Activated CD8-positive, alpha-beta memory T cell treated with anti-CD3 and anti-CD28 coated beads for 36 hours (primary cell): ENCODE data around the gene GATAD2A. TPM values are rescaled to one million over a fixed set of nuclear protein-coding genes. Genes with fewer than 3 reads are reported as not detected.

Experiments
- CTCF ChIA-PET: fragments of 350-600 bp; sonication (Branson Sonifier 250); formaldehyde crosslinking; loops from one replicate; lab custom pipeline; 2021; ENCODE audit warnings: antibody characterized with exemption; lab: Charles Lee
- POLR2A ChIA-PET: fragments of 350-600 bp; sonication (Branson Sonifier 250); formaldehyde crosslinking; loops from one replicate; lab custom pipeline; 2021; ENCODE audit warnings: antibody characterized with exemption; lab: Charles Lee
- total RNA-seq, 2 experiments: library from RNA; stranded (reverse); gene quantifications; one replicate each; pipeline ENCODE4 v1.2.3, GENCODE V29; 2021

Gene GATAD2A
- total RNA-seq, 2 experiments from 2014 or later, result 188 TPM

DNA sequence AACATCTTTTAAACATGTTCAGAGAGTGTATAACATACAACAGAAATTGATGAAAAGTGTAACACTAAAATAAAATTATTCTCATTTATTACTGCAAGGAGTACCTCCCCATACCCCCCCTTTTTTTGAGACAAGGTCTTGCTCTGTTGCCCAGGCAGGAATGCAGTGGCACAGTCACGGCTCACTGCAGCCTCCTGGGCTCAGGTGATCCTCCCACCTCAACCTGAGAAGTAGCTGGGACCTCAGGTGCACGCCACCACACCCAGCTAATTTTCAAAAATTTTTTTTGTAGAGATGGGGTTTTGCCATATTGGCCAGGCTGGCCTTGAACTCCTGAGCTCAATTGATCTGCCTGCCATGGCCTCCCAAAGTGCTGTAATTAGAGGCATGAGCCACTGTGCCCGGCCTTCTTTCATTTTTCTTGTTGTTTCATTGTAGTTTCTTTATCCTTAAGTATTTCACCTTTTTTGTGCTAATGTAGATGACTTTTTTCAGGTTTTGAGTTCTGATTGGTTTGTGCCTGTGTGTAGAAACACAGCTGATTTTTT, 28.3 kb downstream of the GATAD2A start:
- CTCF ChIA-PET, result interaction anchor here (0.5 to 1.3 kb wide), 3 partner anchors 14 to 56 kb away, joined by 3 read pairs; no protein-coding TSS in a partner anchor
- POLR2A ChIA-PET, result interaction anchor here (0.6 kb wide), 1 partner anchor 41 kb away, joined by 4 read pairs; no protein-coding TSS in a partner anchor

DNA sequence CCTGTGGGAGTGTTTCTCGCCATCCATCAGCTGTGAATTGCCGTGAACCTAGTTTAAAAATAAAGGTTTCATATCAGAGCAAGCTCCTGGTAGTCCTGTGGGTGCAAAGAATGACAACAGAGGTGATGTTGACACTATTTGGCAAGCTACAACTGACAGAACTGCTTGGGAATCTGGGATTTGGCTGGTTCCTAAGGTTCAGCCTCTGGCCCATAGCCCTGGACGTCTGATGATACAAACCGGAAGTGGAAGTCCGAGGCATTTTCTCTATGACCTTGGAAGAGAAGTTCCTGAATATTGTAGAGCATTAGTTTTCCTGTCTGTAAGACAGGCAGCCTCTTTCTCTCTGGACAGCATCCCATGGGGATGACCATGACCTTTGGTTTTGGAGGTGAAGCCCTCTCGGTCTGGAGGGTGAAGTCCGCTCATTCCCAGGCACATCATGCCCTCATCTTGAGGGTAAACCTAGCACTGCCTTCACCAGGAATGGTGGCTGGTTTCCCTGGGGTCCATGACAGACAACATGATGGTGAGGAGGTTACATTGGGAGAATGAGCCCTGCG, 29.1 kb downstream of the GATAD2A start:
- ChIA-PET CTCF (interaction anchor here (1.1 to 1.3 kb wide), 2 partner anchors 45 to 55 kb away, joined by 3 read pairs; no protein-coding TSS in a partner anchor), POLR2A (no interaction called here)

DNA sequence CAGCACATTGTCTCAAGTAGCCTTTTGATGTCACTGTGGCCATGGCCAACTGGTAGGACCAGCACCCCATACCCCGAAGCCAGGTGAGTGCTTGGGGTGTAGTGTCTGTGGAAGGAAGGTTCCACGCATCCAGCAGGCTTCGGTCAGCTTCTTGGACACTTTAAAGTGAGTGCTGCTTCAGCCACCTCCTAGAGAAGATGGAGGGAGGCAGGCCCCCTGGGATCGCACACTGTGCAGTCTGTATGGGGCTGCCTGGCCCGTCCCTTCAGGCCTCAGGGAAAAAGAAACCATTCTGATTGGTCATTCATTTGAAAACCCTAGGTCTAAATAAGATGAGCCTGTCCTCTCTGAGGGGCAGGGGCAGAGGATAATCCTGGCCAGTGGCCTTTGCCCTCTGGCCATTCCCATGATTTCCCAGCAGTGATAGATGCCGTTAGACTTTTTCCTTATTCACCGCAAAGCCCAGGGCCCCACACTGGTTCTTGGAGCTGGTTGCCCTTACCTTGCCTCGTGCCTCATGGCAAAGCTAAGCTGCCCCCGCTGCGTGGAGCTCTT, 30.7 kb downstream of the GATAD2A start:
- ChIA-PET POLR2A (interaction anchor here (0.6 kb wide), 1 partner anchor 8 kb away, joined by 3 read pairs; no protein-coding TSS in a partner anchor), CTCF (no interaction called here)

DNA sequence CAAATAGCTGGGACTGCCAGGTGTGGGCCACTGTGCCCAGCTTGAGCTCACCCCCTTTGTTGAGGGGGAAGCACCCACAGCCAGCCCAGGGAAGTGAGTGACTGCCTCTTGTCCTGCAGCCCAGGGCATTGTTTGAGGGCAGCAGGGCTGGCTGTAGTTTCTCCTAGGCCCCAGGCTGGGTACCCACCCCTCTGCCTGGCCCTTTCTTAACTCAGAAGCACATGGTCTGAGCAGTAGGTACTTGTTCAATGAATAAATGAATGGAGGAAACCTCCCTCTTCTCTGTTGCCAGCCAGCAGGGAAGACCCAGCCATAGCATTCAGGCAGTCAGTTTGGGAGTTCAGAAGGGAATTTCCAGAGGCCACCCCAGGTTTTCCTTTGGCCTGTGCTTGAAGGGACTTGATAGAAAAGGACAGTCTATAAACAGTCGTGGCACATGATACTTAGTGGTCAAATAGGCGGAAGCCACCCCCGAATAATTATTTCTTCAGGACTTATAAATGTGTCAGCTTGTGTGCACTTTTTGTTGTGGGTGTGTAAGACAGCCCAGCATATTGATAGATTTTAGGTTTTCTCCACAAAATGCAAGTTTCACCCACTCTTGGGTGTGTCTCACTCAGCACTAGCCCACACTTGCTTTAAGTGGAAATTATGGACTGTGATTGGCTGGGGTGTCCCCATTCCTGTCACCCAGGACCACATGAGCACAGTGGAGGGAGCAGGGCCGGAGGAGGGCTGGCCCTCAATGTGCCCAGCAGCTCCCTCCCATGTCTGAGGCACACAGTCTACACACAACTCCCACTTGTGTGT, 33.1 kb downstream of the GATAD2A start:
- POLR2A ChIA-PET, result no interaction called here

DNA sequence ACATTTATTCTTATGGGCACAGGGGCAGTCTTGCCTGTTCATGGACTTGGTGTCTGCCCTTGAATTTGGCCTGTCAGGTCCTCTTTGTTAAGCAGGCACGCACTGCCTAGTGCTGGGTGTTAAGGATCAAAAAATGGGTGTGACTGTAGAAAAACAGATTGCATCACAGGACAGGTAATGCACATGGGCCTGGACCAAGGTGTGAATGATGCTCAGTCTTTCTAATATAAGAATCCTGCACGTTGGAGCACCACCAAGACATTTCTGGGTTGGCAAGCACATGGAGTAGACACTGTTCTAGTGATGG, 33.7 kb downstream of the GATAD2A start:
- CTCF ChIA-PET, result no interaction called here
- POLR2A ChIA-PET, result no interaction called here

More for the DNA sequence above, 33.1 kb downstream of the GATAD2A start:
- CTCF ChIA-PET, result no interaction called here

DNA sequence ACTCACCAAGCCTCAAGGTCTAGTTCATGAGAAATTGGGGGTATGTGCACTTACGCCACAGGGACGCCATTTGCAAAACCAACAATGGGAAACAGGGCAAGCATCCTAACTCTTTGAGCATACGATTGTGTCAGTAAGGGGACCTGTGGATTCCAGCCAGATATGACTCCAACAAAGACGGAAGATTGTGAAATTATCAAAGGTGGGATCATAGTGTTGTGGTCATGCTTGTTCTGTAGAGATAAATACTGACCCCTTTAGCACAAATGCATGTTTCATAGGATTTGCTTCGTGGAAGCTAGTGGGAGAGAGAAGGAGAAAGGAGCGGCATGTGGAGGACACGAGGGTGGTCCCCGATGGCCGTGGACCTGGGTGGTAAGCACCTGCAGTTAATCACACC, 37.8 kb downstream of the GATAD2A start:
- POLR2A ChIA-PET, result interaction anchor here (0.5 to 1.3 kb wide), 3 partner anchors 17 to 429 kb away, joined by 3 to 7 read pairs (median 3); no protein-coding TSS in a partner anchor
- CTCF ChIA-PET, result interaction anchor here (0.7 to 1.0 kb wide), 2 partner anchors 32 to 38 kb away, joined by 3 to 4 read pairs; partner anchors contain the start of gene GATAD2A

DNA sequence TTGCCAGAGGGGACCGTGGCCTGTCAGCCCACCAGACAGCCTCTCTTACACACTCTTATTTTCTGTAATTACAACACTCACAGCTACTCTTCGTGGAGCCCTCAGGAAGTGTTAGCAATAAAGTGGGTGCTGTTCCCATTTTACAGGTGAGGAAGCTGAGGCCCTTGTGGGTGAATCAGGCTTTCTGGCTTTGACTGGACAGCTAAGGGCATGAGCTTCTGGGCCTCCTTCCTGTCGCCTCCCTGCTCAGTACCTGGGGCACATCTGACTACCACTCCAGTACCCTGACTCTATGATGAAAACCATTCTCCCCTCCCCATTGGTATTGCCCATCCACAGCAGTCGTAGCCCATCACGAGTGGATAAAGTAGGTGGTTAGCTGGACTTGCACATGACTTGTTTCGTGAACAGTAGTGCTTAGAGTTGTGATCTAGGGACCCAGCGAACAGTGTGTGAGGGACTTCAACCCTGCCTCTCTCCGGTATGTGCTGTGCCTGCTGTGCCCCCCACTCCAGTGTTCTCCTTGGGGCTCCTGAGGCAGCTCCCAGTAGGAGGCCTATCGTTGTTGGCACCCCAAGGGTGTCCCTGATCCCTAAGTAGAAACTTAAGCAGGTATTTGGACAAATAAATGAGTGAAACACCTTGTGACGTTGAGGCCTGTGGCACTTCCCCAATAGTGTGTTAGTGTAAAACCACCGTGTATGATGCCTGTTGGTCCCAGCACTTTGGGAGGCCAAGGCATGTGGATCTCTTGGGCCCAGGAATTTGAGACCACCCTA, 38.6 kb downstream of the GATAD2A start:
- ChIA-PET POLR2A (interaction anchor here (1.0 to 1.3 kb wide), 4 partner anchors 8 to 34 kb away, joined by 3 to 7 read pairs (median 3); no protein-coding TSS in a partner anchor), CTCF (interaction anchor here (0.7 to 1.6 kb wide), 4 partner anchors 15 to 45 kb away, joined by 4 to 7 read pairs (median 4); no protein-coding TSS in a partner anchor)

DNA sequence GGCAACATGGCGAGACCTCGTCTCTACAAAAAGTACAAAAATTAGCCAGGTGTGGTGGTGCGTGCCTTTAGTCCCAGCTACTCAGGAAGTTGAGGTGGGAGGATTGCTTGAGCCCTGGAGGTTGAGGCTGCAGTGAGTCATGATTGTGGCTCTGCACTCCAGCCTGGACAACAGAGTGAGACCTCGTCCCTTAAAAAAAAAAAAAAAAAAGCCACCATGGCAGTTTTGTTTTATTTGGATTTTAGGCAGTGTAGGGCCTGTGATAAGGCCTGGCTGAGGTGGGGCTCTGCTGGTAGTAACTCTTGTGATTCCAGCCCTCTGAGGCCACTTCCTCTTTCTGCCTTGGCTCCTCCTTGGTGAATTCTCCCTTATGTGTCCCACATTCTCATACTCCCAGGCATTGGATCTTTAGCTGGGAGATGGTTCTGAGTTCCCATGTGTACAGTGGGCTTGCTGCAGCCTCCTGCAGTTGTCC, 39.2 kb downstream of the GATAD2A start:
- ChIA-PET POLR2A (interaction anchor here (1.0 to 1.3 kb wide), 3 partner anchors 9 to 35 kb away, joined by 3 to 7 read pairs (median 3); no protein-coding TSS in a partner anchor), CTCF (interaction anchor here (0.7 to 1.6 kb wide), 3 partner anchors 14 to 45 kb away, joined by 4 to 7 read pairs (median 4); no protein-coding TSS in a partner anchor)

DNA sequence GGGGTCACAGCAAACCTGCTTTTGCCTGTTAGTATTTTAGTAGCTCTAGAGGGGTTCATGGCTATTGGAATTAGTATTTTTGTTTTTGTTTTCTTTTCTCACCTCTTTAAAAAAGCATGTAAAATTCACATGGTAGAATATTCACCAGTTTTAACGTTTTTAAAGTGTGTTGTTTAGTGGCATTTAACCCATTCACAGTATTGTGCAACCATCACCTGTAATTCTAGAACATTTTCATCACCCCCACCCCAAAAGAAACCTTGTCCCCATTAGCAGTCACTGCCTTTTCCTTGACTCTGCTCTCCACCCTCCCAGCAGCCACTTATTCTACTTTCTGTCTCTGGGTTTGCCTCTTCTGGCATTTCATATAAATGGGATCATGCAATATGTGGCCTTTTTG, 39.8 kb downstream of the GATAD2A start:
- ChIA-PET POLR2A (interaction anchor here (1.0 to 1.1 kb wide), 2 partner anchors 9 to 13 kb away, joined by 3 read pairs; no protein-coding TSS in a partner anchor), CTCF (interaction anchor here (0.6 to 1.6 kb wide), 3 partner anchors 13 to 31 kb away, joined by 3 to 4 read pairs (median 4); no protein-coding TSS in a partner anchor)

DNA sequence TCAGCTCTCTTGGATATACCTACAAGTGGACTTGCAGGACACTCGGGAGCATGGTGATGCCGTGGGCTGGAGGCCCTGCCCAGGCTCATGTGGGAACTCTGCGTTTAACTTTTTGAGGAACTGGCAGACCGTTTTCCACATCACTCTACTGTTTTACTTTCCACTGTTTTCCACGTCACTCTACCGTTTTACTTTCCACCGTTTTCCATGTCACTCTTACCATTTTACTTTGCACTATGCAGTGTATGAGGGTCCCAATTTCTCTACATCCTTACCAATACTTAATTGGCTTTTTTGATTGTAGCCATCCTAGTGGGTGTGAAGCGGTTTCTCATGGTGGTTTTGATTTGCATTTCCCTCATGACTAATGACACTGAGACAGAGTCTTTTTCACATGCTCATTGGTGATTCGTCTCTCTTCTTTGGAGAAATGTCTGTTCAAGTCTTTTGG, 40.5 kb downstream of the GATAD2A start:
- POLR2A ChIA-PET, result no interaction called here
- CTCF ChIA-PET, result interaction anchor here (1.2 kb wide), 1 partner anchor 11 kb away, joined by 3 read pairs; no protein-coding TSS in a partner anchor

DNA sequence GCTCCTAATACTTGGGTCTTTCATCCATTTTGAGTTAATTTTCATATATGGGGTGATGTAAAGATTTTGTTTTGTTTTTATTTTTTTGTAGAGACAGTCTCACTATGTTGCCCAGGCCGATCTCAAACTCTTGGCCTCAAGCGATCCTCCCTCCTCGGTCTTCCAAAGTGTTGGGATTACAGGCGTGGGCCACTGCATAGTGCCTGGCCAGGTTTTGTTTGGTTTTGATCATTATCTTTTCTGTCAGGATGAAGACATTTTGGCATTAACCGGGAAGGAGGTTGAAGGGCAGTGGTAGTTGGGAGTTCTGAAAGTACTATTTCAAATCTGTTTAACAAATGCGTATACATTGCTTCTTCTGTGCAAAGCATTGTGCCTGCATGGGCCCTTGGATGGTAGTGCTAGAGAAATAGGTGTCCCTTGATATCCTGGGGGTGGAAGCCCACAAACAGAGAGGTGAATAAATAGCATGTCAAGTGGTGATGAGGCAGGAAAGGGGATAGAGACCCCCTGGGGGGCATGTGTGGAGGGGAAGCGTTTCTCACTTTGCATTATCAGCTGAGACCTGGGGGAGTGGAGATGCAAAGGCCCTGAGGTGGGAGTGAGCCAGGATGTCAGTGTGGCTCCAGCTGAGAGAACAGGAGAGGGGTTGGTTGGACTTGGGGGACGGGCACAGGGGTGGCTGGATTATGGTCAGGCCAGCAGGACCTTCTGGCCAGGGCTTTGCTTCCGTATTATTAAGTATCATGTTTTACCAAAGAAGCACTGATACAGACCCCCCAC, 41.4 kb downstream of the GATAD2A start:
- CTCF ChIA-PET, result interaction anchor here (1.2 to 1.4 kb wide), 2 partner anchors 10 to 17 kb away, joined by 3 read pairs; no protein-coding TSS in a partner anchor

DNA sequence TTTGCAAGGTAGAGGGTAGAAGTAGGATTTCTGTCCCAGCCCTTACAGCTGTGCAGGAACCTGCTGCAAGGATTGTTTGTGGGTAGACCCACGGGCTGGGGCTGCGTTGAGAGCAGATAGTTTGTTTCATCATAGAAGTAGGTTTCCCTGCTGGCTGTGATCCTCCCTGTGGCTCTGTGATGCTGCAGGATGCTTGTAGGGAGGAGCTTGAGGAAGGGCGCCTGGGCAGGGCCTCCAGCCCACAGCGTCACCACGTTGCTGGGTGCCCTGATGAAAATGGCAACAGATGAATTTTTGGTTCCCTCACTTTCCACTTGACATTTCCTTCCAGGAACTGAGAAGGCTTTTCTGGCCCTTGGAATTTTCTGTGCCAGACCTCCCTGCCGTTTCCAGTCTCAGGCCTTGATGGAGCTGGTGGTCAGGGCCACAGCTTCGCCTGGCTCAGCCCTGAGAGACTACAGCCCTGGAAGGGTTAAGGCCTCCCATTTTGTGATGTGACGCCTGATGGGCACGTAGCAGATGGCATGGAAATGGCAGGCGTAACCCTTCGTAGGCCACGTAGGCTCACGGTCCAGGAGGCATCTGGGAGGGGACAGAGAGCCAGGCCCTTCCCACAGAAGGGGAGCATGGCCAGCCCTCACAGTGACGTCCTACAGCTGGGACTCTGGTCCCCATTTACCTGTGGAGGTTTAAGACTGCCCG, 42.2 kb downstream of the GATAD2A start:
- ChIA-PET POLR2A (no interaction called here), CTCF (interaction anchor here (1.4 kb wide), 1 partner anchor 16 kb away, joined by 3 read pairs; no protein-coding TSS in a partner anchor)

More for the DNA sequence above, 41.4 kb downstream of the GATAD2A start:
- POLR2A ChIA-PET, result no interaction called here

DNA sequence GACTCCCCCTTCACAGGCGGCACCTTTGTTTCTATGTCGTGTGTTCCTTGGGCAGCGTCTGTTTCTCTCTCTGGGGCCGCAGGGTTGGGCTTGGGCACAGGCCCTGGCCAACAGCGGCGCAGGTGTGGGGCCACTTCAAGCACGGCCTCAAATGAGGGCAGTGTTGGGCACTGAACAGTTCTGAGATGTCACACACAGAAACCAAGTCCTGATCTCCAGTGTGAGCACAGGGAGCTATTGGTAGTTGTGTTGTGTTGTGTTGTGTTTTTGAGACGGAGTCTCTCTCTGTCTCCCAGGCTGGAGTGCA, 42.7 kb downstream of the GATAD2A start:
- ChIA-PET CTCF (interaction anchor here (1.4 kb wide), 1 partner anchor 16 kb away, joined by 3 read pairs; no protein-coding TSS in a partner anchor), POLR2A (no interaction called here)

DNA sequence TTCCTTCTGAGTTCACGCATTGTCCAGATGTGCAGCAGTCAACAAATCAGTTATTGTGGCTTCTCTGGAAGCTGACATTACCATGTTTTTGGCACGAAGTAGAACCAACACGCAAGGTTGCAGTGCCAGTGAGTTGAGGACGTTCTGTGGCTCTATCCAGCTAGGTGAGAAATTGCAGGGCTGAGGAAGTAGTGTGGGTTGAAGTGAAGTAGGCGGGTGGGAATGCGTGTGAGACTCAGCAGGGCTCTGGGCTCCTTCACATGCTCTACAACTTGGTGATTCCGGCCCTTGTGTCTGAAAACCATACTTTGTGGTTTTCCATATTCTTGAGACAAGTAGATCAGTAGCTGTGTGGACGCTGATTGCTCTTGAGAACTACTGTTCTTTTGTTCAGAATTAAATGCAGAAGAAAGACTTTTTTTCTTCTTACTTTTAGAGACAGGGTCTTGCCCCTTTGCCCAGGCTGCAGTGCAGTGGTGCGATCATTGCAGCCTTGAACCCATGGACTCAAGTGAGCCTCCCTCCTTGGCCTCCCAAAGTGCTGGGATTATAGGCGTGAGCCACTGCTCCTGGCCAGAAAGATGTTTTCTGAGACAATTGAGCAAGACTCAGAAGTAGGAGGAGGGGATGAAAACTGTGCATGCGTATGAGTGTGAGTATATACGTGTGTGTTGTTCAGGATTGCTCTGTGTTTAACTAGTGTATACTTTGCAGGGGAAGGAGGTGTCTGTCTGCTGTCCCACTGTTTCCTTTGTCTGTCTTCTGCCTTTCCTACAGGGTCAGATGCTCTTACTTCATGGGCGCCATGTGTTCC, 46.2 kb downstream of the GATAD2A start:
- CTCF ChIA-PET, result interaction anchor here (1.0 to 1.5 kb wide), 2 partner anchors 51 to 85 kb away, joined by 3 to 4 read pairs; no protein-coding TSS in a partner anchor
- POLR2A ChIA-PET, result no interaction called here

DNA sequence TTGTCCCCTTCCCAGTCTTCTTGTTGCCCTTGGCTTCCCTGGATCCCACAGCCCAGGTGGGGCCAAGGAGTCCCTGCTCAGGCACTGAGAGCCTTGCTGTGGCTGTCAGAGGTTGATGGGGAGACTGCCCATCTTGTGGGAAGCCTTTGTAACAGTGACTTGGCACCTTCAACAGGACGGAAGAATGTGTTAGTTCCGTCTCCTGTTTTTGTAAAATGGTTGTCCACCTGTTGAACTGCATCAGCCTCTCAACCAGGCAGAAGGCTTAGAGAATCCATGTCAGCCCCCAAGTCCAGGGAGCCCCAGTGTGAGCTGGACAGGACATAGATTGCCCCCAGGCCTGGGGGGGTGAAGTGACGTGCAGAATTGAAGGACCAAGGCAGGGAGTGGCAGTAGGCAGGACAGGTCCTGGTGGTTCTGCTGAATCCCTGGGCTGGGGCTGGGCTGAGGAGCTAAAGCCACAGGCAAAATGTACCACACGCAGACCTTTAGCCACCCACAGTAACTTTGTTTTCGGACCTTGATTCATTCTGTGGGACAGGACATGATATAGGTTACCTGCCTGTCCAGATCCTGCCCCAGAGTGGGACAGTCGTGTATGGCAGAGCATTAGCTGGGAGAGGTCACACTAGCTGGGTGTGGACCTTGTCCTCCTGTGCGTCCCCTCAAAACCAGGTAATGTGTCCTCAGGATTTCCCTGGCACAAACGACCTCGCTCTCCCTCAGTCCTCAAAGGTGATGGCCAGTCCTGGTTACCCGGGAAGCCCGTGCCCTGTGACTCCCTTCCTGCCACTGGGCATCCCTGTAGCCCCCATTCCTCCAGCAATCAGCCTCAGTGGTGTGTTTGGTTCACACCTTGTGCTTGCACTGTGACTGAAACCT, 47.0 kb downstream of the GATAD2A start:
- POLR2A ChIA-PET, result no interaction called here

More for the DNA sequence above, 47.0 kb downstream of the GATAD2A start:
- CTCF ChIA-PET, result interaction anchor here (1.5 kb wide), 1 partner anchor 86 kb away, joined by 4 read pairs; no protein-coding TSS in a partner anchor
